ENCODE measurements around the gene GALNT1. TPM values are rescaled to one million over a fixed set of nuclear protein-coding genes. Genes with fewer than 3 reads are reported as not detected.

The GALNT1 gene
- total RNA-seq, 1 experiment from 2014 or later: 80.1 TPM

- TF ChIP-seq CREM (CRISPR knock-in tag; IDR thresholded peaks at IDR 0.05) (no peak), HMGXB4 (CRISPR knock-in tag; IDR thresholded peaks at IDR 0.05) (no peak), ERG (CRISPR knock-in tag; IDR thresholded peaks at IDR 0.05) (no peak), CBFB (CRISPR knock-in tag; IDR thresholded peaks at IDR 0.05; ENCODE audit: low read depth) (no peak), STAT6 (CRISPR knock-in tag; conservative IDR thresholded peaks at IDR 0.05; ENCODE audit: low read depth) (no peak), IRF1 (CRISPR knock-in tag; IDR thresholded peaks at IDR 0.05) (no peak), ARID4B (CRISPR knock-in tag; IDR thresholded peaks at IDR 0.05; ENCODE audit: borderline replicate concordance) (no peak), E2F1 (CRISPR knock-in tag; IDR thresholded peaks at IDR 0.05) (no peak)
Observed at GRCh38 chr18:35603008-35603407, 21.5 kb downstream of the GALNT1 start (continued).

GRCh38 chr18:35603528-35603927 lies 22.0 kb downstream of the GALNT1 start:
- ATAC-seq: no peak
- ChIA-PET POLR2A (no interaction called here), CTCF (no interaction called here)
- TF ChIP-seq ZNF396 (CRISPR knock-in tag; IDR thresholded peaks at IDR 0.05; ENCODE audit: borderline replicate concordance) (no peak), FOXK1 (CRISPR knock-in tag; IDR thresholded peaks at IDR 0.05) (no peak), GTF2I (CRISPR knock-in tag; conservative IDR thresholded peaks at IDR 0.05) (no peak), ATF6 (CRISPR knock-in tag; IDR thresholded peaks at IDR 0.05) (no peak), ZNF232 (CRISPR knock-in tag; IDR thresholded peaks at IDR 0.05) (no peak), ZNF671 (CRISPR knock-in tag; IDR thresholded peaks at IDR 0.05) (no peak), CREB1 (CRISPR knock-in tag; IDR thresholded peaks at IDR 0.05) (no peak), CDX4 (CRISPR knock-in tag; IDR thresholded peaks at IDR 0.05; ENCODE audit: borderline replicate concordance) (no peak), EMX1 (CRISPR knock-in tag; IDR thresholded peaks at IDR 0.05) (no peak)
- Mint-ChIP-seq H3K27me3 (ENCODE audit: low read depth) (no peaks in the 10 kb centered on the region), H3K4me1 (peaks cover 32% of the 10 kb centered on the region), H3K4me3 (no peak overlapping the region), H3K27ac (no peak overlapping the region), H3K9me3 (peaks cover 47% of the 10 kb centered on the region), H3K36me3 (peaks cover 44% of the 10 kb centered on the region)
- no peak for DNase-seq (ENCODE audit: low spot score)

Measured in WTC11 (cell line).